Keratinocyte (primary cell): Measurements from ENCODE around the gene DHDH. TPM values are rescaled to one million over a fixed set of nuclear protein-coding genes. Genes with fewer than 3 reads are reported as not detected.

Source experiments
- DNase-seq: peaks from one replicate; pipeline ENCODE4 v3.0.0-alpha.2; 2011; ENCODE audit warnings: low read depth, missing footprints, low spot score
- FAIRE-seq: peaks from 2 replicates; lab custom pipeline; 2011; peaks lifted over from hg19 to GRCh38; lab: Jason Lieb, UNC
- H2AFZ ChIP-seq: 2 replicates; pipeline ENCODE4 v1.6.0; 2012; ENCODE audit warnings: low read length, control low read depth, inconsistent platforms; ENCODE audit not compliant: control insufficient read depth
- H3K27ac ChIP-seq: 2 replicates; pipeline ENCODE4 v1.5.1; 2011; ENCODE audit warnings: low read length; ENCODE audit not compliant: control insufficient read depth, insufficient read depth
- H3K27me3 ChIP-seq: 3 replicates; pipeline ENCODE4 v1.6.0; 2011; ENCODE audit warnings: low read length; ENCODE audit not compliant: control insufficient read depth, insufficient read depth; ENCODE audit errors: extremely low read depth
- H3K36me3 ChIP-seq, 2 experiments: 2 replicates in 1 of 2; 3 replicates in 1 of 2; pipeline ENCODE4 v1.5.1; 2011; ENCODE audit warnings: low read length in 2 of 2, mild to moderate bottlenecking in 1 of 2; ENCODE audit not compliant: control insufficient read depth in 2 of 2, insufficient read depth in 2 of 2; ENCODE audit errors: extremely low read depth in 1 of 2
- H3K4me1 ChIP-seq: 3 replicates; pipeline ENCODE4 v1.5.1; 2011; ENCODE audit warnings: low read length; ENCODE audit not compliant: control insufficient read depth, insufficient read depth; ENCODE audit errors: extremely low read depth
- H3K4me2 ChIP-seq: 3 replicates; pipeline ENCODE4 v1.6.0; 2011; ENCODE audit warnings: low read depth, low read length; ENCODE audit not compliant: control insufficient read depth, insufficient read depth; ENCODE audit errors: extremely low read depth
- H3K4me3 ChIP-seq, 3 experiments: fragments of 200-600 bp in 1 of 3; sonication (generic) in 1 of 3; 2 replicates in 2 of 3; 3 replicates in 1 of 3; pipeline ENCODE4 v1.5.1; 2011 to 2016; ENCODE audit warnings: low read length in 3 of 3, mild to moderate bottlenecking in 3 of 3, control low read depth in 2 of 3, inconsistent platforms in 1 of 3, low read depth in 1 of 3, mixed read lengths in 1 of 3, mixed run types in 1 of 3, moderate library complexity in 1 of 3; ENCODE audit not compliant: control insufficient read depth in 2 of 3, insufficient read depth in 2 of 3; ENCODE audit errors: extremely low read depth in 1 of 3
- H3K79me2 ChIP-seq: 2 replicates; pipeline ENCODE4 v1.6.0; 2012; ENCODE audit warnings: low read length; ENCODE audit not compliant: control insufficient read depth, insufficient read depth
- H3K9ac ChIP-seq: 3 replicates; pipeline ENCODE4 v1.6.0; 2011; ENCODE audit warnings: low read length; ENCODE audit not compliant: control insufficient read depth, insufficient read depth; ENCODE audit errors: extremely low read depth
- H3K9me1 ChIP-seq: 3 replicates; pipeline ENCODE4 v1.6.0; 2011; ENCODE audit warnings: low read length; ENCODE audit not compliant: control insufficient read depth, insufficient read depth; ENCODE audit errors: extremely low read depth
- H3K9me3 ChIP-seq: 2 replicates; pipeline ENCODE4 v1.5.1; 2012; ENCODE audit warnings: low read depth, low read length; ENCODE audit not compliant: control insufficient read depth
- H4K20me1 ChIP-seq: 3 replicates; pipeline ENCODE4 v1.6.0; 2011; ENCODE audit warnings: low read length; ENCODE audit not compliant: control insufficient read depth, insufficient read depth; ENCODE audit errors: extremely low read depth
- EZH2 ChIP-seq: IDR thresholded peaks from one replicate; pipeline ENCODE4 v1.6.1; 2012; ENCODE audit warnings: inconsistent platforms, mild to moderate bottlenecking, low read length, moderate library complexity
- dilution Hi-C: fragments of 300-500 bp; cut with MboI; formaldehyde crosslinking; loops from one replicate; pipeline ENCODE4 v1.7.0; 2020; ENCODE audit warnings: low sequenced_read_pairs; ENCODE audit not compliant: extremely low pct_ligation_motif_present
- polyA plus RNA-seq, 5 experiments: library from polyadenylated mRNA; depleted of rRNA in 3 of 5; stranded (reverse) in 3 of 5; stranded (forward) in 1 of 5; unstranded in 1 of 5; fragments of >200 nt; gene quantifications; 1 replicate in 1 of 5; 2 replicates in 3 of 5; 3 replicates in 1 of 5; pipeline versions ENCODE4 v1.2.1 to v1.2.3, GENCODE V29; 2011 to 2012; ENCODE audit warnings: missing spikeins in 2 of 5, low read depth in 1 of 5, low replicate concordance in 1 of 5
- TF ChIP-seq, protein P1 (sequence below), 3 experiments: IDR thresholded peaks in 1 of 3; conservative IDR thresholded peaks in 1 of 3; optimal IDR thresholded peaks in 1 of 3; 2 replicates in 2 of 3; 3 replicates in 1 of 3; pipeline versions ENCODE3 to v1.5.1; 2011; ENCODE audit warnings: low read length in 3 of 3, mild to moderate bottlenecking in 3 of 3, moderate library complexity in 2 of 3, control low read depth in 1 of 3, inconsistent platforms in 1 of 3; ENCODE audit not compliant: insufficient read depth in 2 of 3; ENCODE audit errors: extremely low read depth in 1 of 3

The DHDH gene
- polyA plus RNA-seq, 1 donor (not counting 4 experiments of a cell fraction or from before 2014, with no cell fraction given) = 0.45 TPM

DNA sequence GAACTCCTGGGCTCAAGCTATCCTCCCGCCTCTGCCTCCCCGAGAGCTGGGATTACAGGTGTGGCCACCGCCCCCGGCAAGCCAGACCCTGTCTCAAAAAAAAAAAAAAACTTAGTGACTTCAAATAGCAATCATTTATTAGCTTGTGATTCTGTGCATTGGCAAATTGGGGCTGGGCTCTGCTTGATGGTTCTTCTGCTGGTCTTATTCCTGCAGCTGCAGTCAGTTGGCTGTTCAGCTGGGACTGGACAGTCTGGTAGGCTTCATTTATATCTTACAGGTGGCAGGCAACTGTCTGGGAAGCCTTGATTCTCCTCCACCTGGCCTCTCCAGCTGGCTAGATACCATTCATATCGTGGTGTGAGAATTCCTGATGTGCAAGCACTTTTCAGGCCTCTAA, 7.4 kb downstream of the DHDH start:
- Histone ChIP-seq H3K79me2 (no peaks in the 10 kb centered on the region), H3K36me3 (no peaks in the 10 kb centered on the region), H3K9me1 (no peaks in the 10 kb centered on the region), H3K4me3 (no peak overlapping the region), H3K9me3 (no peaks in the 10 kb centered on the region), H4K20me1 (no peaks in the 10 kb centered on the region), H3K27me3 (no peaks in the 10 kb centered on the region), H3K27ac (no peak overlapping the region), H3K4me2 (no peak overlapping the region), H3K9ac (no peak overlapping the region), H2AFZ (no peak overlapping the region), H3K4me1 (no peaks in the 10 kb centered on the region)
- no peak for FAIRE-seq
- DNase-seq = no peak
- dilution Hi-C loops = no loop called here
- no peak for TF ChIP-seq EZH2
- TF ChIP-seq, protein P1, sequence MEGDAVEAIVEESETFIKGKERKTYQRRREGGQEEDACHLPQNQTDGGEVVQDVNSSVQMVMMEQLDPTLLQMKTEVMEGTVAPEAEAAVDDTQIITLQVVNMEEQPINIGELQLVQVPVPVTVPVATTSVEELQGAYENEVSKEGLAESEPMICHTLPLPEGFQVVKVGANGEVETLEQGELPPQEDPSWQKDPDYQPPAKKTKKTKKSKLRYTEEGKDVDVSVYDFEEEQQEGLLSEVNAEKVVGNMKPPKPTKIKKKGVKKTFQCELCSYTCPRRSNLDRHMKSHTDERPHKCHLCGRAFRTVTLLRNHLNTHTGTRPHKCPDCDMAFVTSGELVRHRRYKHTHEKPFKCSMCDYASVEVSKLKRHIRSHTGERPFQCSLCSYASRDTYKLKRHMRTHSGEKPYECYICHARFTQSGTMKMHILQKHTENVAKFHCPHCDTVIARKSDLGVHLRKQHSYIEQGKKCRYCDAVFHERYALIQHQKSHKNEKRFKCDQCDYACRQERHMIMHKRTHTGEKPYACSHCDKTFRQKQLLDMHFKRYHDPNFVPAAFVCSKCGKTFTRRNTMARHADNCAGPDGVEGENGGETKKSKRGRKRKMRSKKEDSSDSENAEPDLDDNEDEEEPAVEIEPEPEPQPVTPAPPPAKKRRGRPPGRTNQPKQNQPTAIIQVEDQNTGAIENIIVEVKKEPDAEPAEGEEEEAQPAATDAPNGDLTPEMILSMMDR (optimal IDR thresholded peaks at IDR 0.05 in 1 of 3, IDR thresholded peaks at IDR 0.05 in 1 of 3, conservative IDR thresholded peaks at IDR 0.05 in 1 of 3; ENCODE audit: extremely low read depth in 1 of 3, insufficient read depth in 2 of 3, low read length in 3 of 3) = no peak

DNA sequence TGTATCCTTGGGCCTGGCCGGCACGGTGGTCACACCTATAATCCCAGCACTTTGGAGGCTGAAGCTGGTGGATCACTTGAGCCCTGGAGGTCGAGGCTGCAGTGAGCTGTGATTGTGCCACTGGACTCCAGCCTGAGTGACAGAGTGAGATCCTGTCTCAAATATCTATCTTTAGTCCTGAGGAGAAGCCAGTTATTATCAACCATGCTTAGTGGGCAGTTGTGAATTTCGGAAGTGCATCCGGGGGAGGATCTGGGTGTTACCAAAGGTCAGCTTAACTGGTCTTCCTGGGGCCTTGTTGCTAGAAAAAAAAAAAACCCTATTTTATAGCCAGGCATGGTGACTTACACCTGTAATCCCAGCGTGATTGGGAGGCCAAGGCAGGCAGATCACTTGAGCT, 9.6 kb downstream of the DHDH start:
- no peaks in the 10 kb centered on the region for H3K9me3 ChIP-seq
- TF ChIP-seq EZH2 = no peak
- TF ChIP-seq, protein P1 (optimal IDR thresholded peaks at IDR 0.05 in 1 of 3, IDR thresholded peaks at IDR 0.05 in 1 of 3, conservative IDR thresholded peaks at IDR 0.05 in 1 of 3; ENCODE audit: extremely low read depth in 1 of 3, insufficient read depth in 2 of 3, low read length in 3 of 3) = no peak
- no peaks in the 10 kb centered on the region for H4K20me1 ChIP-seq
- H3K79me2 ChIP-seq = no peaks in the 10 kb centered on the region
- H3K9ac ChIP-seq = no peak overlapping the region
- dilution Hi-C loops = no loop called here
- no peak overlapping the region for H2AFZ ChIP-seq
- H3K4me3 ChIP-seq = no peak overlapping the region
- H3K27me3 ChIP-seq = no peaks in the 10 kb centered on the region
- H3K4me2 ChIP-seq = no peak overlapping the region
- no peaks in the 10 kb centered on the region for H3K9me1 ChIP-seq
- no peaks in the 10 kb centered on the region for H3K36me3 ChIP-seq
- no peaks in the 10 kb centered on the region for H3K4me1 ChIP-seq
- H3K27ac ChIP-seq = no peak overlapping the region
- FAIRE-seq (no peak), DNase-seq (no peak)
